GM19395 (cell line): ENCODE data around the gene KLHL33.

Experiments used
- ATAC-seq: cut with Tn5 transposase; IDR thresholded peaks from one replicate; pipeline ENCODE4 v1.9.1; 2021; ENCODE audit warnings: mild to moderate bottlenecking, moderate library complexity; ENCODE audit not compliant: unreplicated experiment

KLHL33 gene

GRCh38 chr14:20376071-20376588 lies 59.8 kb downstream of the KLHL33 start:
- no peak for ATAC-seq
